NCI-H345 treated with DMSO at 0.1 percent for 48 hours (cell line): ENCODE measurements around the gene POTEF.
"Not testable (repeated sequence)": the region's sequence is repeated elsewhere in the genome, so short reads cannot be mapped to it uniquely, and the experiment has no call there.

Experiments used
- DNase-seq: peaks from one replicate; lab custom pipeline; 2025; ENCODE audit not compliant: unreplicated experiment; lab: John Stamatoyannopoulos, UW

Gene POTEF

DNA sequence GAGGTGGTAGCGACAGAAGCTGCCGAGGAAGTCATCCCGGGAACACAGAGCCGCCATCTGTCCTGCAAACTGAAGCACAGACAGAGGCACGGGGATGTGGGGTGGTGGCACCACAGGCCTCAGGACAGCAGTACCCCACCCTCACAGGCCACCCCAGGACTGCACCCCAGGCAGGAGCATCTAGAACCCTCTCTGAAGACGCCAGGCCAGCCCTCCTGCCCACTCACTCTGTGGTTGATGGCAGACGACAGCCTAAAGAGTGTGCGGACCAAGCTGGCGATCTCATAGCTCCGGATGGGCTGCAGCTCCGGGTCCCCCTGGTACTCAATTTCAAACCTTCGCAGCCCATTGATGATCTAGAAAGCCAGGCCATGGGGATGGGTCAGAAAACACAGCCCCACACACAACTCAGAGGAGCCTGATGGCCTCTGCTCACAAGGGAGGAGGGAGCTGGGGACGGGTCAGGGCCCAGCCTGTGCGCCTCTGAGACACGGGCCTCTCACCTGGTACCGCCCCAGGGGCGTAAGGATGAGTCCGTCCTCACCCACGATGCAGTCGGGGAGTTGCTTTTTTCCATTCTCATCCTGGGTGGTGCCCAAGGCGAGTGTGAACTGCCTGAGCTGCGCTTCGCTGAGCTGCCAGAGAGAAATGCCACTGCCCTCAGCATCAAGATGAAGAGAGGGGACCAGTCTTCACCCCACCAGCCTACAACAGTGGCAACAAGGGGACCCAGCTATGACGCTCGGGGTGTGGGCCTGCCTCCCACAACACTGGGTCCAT lies 24.0 kb upstream of the POTEF start:
- no peak for DNase-seq

DNA sequence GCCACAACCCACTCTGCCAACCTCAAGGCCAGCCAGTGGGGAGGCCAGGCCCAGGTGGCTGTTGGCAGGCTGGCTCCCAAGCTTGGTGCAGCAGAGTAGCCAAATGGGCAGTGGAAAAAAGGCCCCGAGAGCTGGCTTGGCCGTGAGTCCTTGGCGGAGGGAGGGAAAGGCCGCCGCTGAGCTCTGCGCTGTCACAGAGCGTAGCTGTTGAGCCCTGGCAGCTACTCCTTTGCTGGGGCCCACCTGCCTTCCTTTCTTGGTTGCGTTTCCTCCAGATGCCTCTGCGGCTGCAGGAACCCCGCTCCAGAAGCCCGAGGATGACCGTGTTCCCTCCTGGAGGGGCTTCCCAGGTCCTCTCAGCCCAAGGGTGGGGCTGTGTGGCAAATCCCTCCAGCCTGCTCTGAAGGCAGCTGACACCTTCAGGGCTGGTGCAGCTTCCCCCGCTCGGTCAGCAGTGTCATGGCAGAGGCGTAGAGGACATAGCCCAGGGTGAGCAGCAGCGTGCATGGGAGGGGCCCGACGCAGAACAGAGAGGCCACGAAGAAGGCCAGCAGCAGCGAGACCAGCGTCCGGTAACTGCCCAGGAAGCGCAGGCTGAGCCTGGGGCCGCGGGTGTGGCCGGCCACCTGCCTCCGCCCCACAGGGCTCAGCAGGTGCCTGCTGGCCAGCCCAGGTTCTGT lies 23.3 kb upstream of the POTEF start:
- DNase-seq: not testable (repeated sequence)

DNA sequence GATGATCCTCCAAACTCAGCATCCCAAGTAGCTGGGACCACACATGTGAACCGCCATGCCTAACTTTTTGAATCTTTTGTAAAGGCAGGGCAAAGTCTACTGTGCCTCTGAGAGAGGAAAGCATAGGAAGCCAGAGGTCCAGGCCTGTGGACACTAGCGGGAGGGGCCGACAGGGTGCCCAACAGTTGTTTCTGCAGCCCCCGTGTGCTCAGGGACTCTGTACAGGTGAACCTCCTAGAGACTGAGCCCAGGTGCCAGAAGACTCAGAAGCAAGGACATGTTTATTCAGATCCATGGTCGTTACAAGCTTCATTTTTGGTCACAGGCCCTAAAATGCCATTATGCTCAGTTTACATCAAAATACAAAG lies 22.1 kb upstream of the POTEF start:
- not testable (repeated sequence) for DNase-seq

DNA sequence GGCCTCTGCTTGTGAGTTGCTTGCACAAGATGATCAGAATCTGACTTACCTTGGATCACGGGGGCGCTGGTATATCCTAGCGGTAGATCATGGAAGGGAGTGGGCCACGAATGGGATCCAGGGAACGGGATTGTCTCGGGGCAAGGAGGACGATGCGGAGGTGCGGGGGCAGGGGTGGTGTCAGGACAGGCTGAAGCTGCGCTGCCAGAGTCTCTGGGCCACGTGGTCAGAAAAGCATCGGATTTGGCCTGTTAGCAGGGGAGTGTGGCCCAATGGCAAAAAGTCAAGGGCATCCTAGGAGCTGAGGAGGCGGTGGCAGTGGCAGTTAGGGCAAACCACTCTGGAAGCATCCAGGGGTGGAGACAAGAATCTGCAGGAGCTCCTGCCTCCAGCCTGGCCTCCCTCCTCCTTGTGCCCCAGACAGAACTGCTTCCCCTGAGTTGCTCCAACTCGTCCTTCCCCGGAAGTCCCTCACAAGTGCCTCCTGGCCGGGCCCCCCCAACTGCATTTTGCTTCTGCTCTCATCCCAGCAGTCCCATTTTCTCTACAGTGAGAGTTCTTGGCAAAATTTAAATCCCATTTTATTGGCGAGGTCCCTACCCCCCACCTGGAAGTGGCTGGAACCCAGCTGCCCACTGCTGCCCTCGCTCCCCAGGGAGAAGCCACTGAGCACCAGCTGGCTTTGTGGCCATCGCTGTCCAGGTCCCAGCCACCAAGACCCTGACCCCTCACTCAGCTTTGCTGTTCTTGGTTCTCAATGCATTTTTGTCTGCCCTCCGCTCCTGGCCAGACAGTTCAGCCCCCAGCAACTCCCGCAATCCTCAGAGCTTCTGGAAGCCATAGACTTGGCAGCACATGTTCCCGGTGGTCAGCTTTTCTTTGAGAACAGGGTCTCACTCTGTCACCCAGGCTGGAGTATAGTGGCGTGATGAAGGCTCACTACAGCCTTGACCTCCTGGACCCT lies 21.4 kb upstream of the POTEF start:
- DNase-seq: no peak

DNA sequence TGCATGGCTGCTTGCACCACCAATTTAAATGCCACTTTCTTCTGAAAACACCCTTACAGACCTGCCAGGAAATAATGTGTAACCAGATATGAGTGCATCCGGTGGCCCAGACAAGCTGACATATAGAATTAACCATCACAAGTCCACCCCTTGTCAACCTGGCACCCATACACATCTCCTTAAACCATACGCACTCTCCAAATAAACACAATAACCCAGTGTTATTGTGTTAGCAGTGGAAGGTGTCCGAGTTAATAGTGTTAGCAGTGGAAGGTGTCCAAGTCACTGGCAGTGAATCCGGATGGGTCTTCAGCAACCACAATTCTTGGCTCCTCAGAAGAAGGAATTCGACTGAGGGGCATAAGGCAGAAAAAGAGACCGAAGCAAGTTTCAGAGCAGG lies 19.5 kb upstream of the POTEF start:
- not testable (repeated sequence) for DNase-seq

DNA sequence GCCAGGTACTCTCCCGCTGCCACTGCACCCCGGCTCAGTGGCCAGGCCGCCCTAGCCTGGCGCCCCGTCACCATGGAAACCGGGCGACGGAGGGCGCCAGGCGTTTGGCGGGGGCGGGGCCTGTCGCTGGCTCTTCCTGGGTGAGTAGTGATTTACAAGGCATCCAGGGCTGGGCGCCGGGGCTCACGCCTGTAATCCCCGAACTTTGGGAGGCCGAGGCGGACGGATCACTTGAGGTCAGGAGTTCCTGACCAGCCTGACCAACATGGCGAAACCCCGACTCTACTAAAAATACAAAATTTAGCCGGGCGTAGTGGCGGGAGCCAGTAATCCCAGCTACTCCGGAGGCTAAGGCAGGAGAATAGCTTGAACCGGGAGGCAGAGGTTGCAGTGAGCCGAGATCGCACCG lies 16.0 kb upstream of the POTEF start, which contains the start of gene CCDC74B:
CCDC74B (minus strand) TSS at position 107 of the 409 bp plus-strand sequence. CDS start 116 bp downstream, outside the sequence.
- DNase-seq: peak; percentile 16

DNA sequence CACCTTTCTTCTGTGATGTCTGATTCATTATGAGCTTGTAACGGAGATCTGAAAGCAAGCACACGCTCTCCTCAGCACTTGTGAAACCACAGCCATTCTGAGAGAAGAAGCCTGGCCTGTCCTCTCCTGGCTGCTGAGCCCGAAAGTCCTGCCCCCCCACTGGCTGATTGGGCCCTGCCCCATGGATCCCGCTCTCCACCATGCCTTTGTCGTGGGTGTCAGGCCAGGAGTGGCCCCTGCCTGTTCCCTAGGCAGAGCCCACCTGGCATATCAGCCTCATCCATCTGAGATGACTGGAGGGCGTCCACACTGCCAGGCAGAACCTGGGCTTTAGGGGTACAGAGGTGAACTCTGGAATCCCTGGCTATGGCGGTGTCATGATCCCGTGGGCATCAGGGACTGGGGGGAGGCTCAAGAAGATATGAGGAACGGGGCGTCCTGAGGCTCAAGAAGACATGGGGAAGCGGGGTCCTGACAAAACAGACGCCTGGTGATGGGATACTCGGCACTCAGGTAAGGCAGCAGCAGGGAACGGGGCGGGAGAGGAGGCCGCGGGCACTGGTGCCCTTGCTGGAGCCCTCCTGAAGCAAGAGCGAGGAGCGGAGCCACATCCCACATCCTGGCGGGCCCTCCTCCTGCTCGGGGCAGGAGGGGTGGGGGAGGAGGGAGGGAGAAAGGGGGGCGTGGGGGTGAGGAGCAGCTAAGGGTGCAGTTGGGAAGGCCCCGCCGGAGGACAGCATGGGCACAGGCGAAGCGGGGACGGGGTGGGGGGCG lies 14.4 kb upstream of the POTEF start:
- DNase-seq: not testable (repeated sequence)

DNA sequence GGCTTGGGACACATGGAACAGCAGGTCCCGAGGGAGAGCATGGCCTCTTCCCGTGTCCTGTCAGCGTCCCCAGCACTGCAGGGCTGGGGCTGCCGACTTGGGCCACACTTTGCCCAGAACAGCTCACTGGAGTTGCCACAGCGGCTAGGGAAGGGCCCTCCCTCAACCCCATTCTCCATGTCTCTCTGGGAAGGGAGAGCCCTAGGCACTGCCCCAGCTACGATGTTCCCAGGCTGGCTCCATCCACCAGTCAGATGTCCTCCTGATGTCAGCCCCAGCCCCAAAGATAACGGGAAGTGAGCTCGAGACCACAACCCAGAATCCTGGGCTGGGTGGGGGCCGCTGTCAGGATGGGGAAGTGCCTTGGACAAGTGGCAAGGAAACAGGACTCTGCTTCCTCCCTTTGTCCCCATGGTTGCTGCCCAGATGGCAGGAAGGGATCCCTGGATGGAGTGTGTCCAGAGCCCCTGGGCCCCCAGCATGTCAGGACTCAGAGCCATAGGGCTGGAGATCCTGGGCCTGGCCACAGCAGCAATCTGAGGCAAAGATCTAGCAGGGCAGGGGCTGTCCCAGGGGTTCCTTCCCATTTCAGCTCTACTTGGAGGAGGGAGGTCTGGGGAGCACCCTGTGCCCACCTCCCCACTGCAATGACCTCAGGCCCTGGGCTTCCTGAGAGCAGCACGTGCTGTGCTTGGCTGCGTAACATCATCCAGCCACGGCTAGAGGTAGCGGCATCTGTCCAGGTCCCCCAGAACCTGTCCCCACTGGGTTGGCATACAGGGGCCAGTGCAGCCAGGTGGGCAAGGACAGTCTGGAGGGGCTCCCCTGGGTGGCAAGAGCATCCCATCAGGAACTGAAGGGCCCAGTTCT lies 13.6 kb upstream of the POTEF start:
- DNase-seq: not testable (repeated sequence)

DNA sequence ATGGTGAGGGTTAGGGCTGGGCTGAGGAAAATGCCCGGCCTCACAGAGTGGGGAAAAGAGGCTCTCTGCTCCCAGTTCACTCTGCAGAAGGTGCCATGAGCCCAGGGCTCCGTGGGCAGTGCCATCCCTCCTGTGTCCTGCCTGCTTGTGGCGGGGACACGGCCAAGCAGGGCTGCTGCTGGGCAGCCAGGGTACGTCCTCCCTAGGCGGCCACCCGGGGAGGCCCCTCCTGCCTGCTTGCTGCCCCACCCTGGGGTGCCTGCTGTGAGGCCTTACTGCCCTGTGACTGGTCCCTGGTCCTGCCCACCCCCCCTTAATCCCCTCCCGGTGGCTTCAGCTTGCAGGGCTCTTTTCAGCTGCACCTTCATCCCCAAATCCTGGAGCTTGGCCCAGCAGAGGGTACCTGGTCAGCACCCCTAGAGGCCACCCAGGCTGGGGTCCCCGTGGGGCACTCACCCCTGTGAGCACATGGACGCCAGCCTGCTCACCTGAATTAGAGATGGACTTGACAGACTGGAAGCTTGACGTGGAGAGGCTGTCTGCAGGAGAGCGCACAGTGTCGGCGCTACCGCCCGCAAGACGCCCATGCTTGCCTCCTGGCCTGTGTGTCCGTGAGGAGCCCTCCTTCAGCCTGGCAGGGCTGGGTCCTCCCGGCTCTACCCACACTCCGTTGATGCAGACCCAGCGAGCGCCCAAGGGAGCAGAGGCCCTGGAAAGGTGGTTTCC lies 12.8 kb upstream of the POTEF start:
- not testable (repeated sequence) for DNase-seq

DNA sequence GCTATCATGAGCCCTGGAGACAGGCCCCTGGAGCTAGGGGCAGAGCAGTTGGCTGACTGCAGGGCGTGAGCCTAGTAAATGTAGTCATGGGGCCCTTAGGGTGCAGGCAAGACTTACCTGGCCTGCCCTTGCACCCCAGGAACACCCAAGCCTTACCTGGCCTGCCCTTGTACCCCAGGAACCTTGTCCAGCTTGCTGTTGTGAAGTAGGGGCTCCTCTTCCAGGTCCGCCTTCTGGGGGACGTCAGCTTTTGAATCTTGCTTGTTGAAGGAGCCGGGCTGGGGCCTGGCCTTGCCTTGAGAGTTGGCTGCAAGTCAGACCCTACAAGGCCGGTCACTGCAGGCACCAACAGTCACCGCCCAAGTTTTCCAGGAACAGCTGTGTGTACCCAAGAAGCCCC lies 12.0 kb upstream of the POTEF start:
- not testable (repeated sequence) for DNase-seq

DNA sequence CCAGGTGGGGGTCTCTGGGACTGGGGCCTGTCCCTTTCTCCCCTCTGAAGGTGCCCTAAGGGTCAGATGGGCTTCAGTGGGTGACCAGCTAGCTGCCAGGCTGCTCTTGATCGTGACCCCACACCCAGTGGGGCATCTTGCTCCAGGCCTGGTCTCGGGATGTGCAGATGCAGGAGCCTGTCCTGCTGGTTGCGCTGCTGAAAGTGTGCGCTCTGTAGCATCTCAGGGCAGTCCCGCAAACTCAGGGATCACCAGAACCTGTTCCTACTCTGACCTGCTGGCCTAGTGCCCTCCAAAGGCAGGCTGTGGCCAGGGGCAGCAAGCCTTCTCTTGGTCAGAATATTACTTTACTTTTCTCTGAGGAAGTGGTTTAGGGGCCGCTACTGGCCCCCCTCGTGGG lies 11.5 kb upstream of the POTEF start:
- DNase-seq: not testable (repeated sequence)

DNA sequence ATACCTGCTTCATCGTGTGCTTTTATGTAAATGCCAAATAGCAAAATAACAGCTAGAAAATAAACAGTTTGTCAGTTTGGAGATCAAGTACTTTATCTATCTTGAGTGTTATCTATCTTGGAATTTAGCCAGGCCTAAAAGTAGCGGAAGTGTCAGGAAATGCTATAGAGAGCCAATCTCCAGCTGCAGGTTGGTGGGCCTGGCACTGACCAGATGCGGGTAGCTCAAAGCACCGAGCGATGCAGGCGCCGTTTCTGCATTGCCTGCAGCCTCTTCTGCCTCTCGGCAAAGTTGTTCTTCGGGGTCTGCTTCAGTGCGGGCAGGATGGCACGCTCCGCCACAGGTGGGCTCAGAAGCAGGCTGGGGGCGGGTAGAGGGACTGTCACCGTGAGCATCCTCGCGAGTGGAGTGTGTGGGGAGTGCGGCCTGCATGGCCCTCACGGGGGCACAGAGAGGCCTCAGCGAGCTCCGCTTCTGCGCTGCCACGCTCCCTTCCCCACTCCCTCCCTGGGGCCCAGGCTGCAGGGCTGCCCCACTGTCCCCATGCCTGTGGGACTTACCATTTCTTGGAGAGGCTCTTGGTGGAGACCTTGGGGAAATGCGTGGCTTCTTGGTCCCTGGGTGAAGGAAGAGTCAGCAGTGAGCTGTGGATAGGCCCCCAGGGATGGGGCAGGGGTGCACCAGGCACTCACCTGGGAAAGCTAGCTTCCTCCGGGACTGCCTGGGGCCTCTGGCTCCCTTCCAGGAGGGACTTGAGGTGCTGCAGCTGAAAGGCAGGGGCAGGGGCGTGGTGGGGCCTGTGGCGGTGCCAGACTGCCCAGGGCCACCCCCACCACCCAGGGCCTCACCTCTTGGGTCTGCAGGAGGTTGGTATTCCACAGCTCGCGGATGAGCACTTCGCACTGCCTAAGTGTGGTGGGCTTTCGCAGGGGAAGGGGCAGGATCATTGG lies 10.6 kb upstream of the POTEF start:
- DNase-seq: not testable (repeated sequence)

DNA sequence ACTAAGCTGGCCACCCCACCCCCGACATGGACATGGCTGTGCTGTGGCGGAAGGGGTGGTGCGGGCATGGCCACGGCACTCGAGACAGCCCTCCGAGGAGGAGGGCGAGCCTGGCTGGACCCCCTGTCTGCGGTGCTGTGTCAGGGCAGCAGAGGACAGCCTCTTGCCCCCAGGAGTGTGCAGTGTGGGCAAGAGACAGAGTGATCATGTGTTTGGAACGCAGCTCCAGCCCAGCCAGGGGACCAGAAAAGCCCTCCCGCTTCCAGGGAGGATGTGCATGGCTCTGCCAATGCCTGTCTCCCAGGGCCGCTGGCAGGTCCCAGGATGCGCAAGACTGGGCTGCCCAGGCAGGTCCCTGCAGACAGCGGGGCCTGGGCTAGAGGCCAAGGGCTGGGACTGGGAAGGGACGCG lies 9.8 kb upstream of the POTEF start:
- DNase-seq: not testable (repeated sequence)

DNA sequence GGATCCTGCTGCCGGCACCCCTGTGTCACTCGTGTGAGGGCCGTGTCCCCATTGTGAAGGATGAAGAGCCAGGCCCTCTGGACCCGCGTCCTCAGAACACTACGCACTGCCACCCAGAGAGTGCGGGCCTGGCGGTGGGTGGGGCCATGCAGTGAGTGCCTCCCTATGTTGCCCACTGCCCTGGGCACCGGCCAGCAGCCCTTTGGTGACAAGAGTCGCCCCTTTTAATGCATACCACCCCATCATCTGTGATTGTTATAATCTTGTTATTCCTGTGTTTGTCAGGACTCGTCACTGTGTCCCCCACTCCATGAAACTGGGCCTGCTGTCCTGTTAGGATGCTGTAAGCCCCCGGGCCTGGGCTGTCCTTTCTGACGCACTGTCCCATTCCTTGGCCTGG lies 9.3 kb upstream of the POTEF start:
- DNase-seq: not testable (repeated sequence)

DNA sequence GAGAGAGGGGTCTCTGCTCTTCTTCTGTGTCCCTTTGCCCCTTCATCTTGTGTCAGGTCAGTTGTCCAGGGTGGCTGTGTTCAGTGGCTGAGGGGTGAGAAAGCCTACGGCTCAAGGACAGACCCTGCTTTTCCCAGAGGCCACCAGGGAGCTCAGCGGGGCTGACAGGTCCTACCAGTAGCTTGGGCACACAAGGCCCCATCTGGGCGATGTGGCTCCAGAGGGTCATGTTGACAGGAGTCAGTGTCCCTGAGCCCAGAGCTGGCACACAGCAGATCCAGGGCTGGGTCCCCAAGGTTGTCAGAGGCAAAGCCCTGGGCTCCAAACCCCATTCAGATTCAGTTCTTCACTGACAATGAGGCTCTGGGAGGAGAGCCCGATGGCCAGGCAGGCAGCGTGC lies 8.1 kb upstream of the POTEF start:
- not testable (repeated sequence) for DNase-seq

DNA sequence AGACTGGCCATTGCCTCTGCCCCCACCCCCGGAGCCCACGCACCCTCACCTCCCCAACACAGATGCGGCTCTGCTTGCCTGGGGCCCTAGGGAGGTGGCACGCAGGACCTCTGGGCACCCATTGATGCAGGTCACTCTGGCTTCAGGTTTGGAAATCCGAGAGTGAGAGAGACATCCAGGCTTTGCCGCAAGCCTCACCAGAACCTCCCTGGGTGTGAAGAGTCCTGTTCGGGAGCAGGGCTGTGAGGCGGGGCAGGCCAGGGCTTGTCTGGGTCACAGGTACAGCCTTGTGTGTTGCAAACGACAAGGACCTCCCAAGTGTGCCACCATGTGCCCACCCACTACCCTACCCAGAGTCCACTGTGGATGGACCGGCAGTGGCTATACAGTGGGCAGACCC lies 7.5 kb upstream of the POTEF start:
- not testable (repeated sequence) for DNase-seq

DNA sequence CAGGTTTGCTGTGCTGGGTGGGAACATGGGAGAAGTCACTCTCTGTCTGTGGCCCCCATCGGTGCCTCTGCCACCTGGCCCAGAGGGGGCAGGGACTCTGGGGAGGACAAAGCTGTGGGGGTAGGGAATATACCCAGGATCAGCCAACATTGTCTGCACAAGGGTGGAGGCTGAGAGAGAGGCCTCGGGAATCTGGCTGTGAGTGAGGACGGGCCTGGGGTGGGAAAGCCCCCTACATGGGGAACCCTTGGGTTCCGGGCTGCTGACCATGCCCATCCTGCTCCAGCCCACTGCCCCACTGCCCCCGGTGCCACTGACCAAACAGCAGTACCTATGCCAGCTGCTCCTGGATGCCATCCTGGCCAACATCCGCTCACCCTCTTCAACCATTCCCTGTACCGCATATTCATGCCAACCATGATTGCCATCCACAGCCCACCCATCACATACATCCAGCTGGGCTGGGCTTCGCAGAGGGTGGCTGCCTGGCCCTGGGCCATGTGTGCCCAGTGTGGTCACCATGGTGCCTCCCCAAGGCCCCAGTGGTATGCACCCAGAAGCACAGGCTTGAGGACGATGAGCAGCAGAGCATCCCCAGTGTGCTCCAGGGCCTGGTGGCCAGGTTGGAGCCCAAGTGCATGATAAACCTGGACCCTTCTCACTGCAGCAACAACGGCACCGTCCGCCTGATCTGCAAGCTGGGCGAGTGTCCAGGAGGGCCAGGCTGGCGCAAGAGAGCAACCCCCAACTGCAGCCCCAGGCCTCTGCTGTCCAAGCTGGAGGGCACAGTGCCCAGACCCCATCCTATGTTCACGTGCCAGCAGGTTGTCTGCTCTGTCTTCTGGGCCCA lies 6.9 kb upstream of the POTEF start:
- no peak for DNase-seq
